Activated CD8-positive, alpha-beta memory T cell treated with anti-CD3 and anti-CD28 coated beads, Interleukin-2, amount 50 U/mL, for 48 hours (primary cell): ENCODE data around the gene RBCK1.
A peak's percentile ranks its signal among the peaks of the same experiment; 100 is the strongest.

Source experiments
- DNase-seq: peaks from one replicate; pipeline ENCODE4 v3.0.0-alpha.2; 2020

RBCK1 gene

GRCh38 chr20:400128-400453 is 8.0 kb upstream of the RBCK1 start:
- DNase-seq: no peak

DNA sequence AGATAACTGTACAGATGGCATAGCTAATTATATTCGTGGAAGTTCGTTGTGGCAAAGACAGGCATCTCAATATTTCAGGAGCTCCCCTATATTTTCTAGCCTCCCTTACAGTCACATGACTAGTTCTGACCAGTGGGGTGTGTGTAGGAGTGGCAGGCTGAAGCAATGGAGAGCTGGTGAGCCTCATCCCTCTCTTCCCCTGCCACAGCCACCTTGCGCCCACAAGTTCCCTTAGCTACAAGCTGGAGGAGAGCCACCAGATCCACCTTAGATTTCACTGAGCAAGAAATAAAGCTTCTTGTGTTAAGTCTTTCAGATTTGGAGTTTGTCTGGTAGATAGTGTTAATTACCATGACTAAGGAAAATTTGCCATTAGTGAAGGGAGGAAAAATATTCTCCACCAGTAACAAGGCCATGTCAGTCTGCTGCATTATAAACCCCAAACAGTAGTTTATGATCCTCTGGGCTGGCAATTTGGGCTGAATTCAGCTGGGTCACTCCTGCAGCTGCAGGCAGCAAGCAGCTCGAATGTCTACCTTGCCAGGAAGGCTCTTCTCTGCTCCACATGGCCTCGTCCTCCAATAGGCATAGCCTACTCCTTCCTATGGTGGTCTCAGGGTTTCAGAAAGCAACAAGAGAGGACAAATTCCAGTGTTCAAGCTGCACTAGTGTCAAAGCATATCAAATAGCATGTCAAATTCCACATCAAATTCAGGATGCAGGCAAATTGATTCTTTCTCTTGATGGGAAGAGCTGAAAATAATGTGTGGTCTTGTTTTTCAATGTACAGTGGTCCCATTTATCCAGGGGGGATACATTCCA is 7.4 kb upstream of the RBCK1 start:
- no peak for DNase-seq

DNA sequence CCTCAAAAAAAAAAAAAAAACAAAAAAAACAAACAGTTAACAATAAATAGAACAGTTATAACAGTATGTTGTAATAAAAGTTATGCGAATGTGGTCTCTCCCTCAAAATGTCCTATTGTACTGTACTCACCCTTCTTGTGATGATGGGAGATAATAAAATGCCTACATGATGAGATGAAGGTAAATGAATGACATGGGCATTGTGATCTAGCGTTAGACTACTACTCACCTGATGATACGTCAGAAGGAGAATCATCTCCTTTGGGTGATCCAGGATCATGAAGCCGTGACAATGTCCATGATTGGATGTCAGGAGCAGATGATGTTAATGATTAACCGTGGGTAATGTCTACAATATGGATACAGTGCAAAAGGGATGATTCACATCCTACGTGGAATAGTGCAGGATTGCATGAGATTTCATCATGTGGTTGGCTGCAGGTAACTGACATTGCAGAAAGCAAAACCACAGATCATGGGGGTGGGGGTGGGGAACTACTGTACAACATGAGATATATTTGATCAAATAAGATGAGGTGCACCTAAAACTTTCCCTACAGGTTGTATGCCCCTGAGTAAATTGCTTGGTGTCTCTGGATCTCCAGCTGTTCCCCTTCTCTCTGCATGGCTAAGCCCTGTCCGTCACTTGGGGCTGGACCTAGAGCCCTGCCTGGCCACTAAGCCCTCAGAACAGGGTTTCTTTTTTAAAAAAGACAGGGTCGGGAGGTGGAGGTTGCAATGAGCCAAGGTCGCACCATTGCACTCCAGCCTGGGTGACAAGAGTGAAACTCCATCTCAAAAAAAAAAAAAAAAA is 6.2 kb upstream of the RBCK1 start:
- DNase-seq: no peak

DNA sequence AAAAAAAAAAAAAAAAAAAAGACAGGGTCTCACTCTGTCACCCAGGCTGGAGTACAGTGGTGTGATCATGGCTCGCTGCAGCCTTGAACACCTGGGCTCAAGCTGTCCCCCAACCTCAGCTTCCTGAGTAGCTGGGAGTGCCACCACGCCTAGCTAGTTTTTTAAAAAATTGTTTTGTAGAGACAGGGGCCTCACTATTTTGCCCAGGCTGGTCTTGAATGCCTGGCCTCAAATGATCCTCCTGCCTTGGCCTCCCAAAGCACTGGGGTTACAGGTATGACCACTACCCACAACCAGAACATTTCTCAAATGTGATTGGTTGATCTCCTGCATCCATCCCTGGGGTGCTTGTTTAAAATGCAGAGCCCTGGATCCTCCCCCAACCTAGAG is 5.6 kb upstream of the RBCK1 start:
- DNase-seq: no peak

GRCh38 chr20:402898-403581 is 5.1 kb upstream of the RBCK1 start:
- DNase-seq: no peak

- DNase-seq: no peak
These were observed 4.5 kb upstream of the RBCK1 start for GRCh38 chr20:403582-403957.

DNA sequence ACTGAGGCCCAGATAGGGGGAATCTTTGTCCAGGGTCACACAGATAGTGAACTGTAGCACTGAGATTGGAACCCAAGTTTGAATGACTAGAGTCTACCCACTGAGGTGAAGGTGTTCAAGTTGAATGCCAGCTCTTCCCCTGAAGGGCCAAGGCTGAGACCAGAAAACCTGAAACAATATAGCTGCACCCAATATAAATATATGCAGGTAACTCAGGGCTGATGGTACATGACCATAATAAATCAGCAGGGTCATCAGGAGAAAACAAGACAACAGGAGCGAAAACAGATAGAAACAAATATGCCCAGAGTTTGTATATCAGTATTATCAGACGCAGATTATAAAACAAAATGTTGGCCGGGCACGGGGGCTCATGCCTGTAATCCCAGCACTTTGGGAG is 4.0 kb upstream of the RBCK1 start:
- DNase-seq: no peak

DNA sequence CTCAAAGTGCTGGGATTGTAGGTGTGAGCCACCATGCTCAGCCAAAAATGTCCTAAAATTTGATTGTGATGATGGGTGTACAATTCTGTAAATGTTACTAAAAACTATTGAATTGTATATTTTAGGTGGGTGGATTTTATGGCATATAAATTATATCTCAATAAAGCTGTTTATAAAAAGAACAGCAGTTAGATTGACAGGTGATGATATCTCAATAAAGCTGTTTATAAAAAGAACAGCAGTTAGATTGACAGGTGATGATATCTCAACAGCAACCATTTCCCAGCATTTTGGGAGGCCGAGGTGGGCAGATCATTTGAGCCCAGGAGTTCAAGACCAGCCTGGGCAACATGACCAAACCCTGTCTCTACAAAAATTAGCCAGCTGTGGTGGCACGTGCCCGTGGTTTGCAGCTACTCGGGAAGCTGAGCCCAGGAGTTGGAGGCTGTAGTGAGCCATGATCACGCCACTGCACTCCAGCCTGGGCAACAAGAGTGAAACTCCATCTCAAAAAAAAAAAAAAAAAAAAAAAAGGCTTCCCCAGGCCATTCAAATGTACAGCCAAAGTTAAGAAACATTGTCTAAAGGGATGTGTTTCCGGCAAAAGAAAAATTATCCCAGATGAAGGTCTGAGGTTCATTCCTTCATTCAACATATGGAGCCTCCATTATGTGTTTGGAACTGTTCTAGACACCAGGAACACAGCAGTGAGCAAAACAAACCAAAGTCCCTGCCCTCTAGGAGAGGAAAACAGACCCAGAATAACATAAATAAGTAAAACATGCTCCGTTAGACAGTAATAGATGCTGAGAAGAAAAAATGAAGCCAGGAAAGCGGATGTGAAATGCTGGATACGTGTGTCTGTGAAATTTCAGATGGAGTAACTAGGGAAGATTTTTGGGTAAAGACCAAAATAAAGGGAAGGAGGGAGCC is 1.6 kb upstream of the RBCK1 start:
- DNase-seq: no peak

GRCh38 chr20:407133-407952 is 756 bp upstream of the RBCK1 start:
- DNase-seq: peak; percentile 85

DNA sequence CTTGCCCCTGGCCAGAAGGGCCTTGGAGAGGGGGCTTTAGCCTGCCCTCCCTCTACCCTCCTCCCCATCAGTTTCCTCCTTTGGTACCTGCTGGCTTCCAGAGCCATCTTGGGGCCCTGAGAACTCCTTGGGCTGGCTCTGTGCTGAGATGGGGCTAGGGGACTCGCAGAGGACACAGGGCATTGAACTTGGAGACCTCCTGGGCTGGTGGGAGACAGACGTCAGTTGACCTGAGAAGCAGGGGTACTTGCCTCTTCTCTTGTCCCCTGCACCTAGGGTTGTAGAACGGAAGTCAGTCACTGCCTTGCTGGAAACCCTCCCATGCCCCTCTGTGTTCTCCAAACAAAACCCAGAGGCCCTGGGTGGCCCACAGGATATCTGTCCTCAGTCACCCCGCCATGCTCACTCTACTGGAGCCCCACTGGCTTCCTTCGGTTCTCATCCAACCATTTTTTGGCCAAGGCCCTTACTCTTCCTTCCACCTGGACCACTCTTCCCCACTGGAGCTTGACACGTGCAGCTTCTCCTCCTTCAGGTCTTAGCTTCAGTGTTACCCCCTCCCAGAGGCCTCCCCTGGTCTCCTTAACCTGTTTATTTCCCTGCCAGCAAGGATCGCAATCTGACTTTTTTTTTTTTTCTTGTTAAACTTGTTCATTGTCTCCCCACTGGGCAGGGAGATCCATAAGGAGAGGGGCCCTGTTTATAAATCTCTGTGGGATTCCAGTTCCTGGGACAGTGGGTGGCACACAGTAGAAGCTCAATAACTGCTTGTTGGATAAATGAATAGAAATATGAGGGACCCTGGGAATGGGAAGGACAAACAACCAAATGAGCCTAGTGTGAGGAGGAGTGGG is 971 bp downstream of the RBCK1 start:
- DNase-seq: peak; percentile 71

DNA sequence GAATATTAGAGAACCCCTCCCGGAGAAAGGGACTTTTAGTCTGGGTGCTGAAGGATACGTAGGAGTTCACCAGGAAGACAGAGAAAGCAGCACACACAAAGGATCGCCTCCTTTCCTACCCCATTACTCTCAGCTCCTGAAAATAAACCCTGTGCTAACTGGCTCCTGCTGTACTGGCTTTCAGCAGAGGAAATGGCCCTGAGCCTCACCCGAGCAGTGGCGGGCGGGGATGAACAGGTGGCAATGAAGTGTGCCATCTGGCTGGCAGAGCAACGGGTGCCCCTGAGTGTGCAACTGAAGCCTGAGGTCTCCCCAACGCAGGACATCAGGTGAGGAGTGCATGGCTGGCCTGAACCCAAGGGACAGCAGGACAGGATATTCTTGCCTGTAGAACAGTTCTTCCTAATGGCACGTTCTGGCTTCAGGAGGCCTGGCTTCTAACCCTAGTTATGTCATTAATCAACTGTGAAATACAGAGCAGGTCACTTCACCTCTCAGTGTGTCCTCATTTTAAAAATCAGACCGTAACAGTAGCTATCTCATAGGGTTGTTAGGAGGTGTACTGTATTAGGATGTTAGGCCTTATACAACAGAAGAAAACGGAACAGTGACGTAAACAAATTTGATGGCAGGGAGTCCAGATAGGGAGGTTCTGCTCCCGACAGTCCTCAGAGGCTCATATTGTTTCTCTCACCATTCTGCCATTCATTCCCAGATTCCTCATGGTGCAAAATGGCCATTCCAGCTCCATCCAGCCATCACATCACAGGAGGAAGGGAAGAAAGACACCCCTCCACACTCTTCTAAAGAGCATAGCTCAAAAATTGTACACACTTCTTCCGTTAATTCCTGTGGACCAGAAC is 1.8 kb downstream of the RBCK1 start:
- no peak for DNase-seq

- no peak for DNase-seq
These were observed 4.0 kb downstream of the RBCK1 start for GRCh38 chr20:412081-412480.

DNA sequence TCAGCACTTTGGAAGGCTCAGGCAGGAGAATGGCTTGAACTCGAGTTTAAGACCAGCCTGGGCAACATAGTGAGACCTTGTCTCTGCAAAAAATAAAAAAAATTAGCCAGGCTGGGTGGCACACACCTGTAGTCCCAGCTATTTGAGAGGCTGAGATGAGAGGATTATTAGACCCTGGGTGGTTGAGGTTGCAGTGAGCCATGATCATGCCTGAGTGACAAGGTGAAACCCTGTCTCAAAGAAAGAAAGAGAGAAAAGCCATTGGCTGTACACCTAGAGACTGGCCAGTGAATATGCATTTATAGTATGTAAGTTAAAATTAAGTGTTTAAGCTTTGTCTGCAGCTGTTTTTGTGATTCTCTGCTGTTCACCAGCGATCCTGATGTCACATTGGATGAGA is 6.1 kb downstream of the RBCK1 start:
- DNase-seq: no peak

GRCh38 chr20:415820-416322 is 7.8 kb downstream of the RBCK1 start:
- DNase-seq: no peak

- no peak for DNase-seq
These were observed 9.1 kb downstream of the RBCK1 start for GRCh38 chr20:416950-417800.

DNA sequence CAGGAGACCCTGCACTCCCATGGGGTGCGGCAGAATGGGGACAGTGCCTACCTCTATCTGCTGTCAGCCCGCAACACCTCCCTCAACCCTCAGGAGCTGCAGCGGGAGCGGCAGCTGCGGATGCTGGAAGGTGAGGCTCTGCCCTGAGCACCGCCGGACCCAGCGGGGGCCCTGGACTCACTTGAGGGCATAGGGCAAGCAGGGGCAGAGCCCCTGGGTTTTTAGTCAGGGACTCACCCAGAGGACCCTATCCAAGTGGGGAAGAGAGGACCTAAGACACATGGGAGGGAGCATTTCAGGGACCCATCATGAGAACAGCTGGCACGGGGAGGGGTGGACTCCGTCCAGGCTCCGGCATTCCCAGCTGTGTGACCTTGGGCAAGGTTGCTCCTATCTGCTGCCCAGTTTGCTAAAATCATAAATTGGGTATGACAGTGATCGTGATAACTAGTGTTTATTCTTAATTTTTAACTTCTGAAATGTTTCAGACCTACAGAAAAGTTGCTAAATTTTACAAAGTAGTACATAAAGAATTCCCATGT is 9.8 kb downstream of the RBCK1 start:
- no peak for DNase-seq

GRCh38 chr20:418858-419365 is 10.8 kb downstream of the RBCK1 start:
- no peak for DNase-seq

GRCh38 chr20:419556-420165 is 11.6 kb downstream of the RBCK1 start:
- no peak for DNase-seq
